ENCODE measurements around the gene EPHB1.
"Not testable (repeated sequence)": the region's sequence is repeated elsewhere in the genome, so short reads cannot be mapped to it uniquely, and the experiment has no call there.

The EPHB1 gene

GRCh38 chr3:135178566-135178965 is 383.5 kb downstream of the EPHB1 start:
- no peak for DNase-seq

GRCh38 chr3:135181408-135181807 is 386.3 kb downstream of the EPHB1 start:
- DNase-seq, result no peak

GRCh38 chr3:135182364-135182998 is 387.4 kb downstream of the EPHB1 start:
- DNase-seq, result no peak

- DNase-seq, result no peak
Observed at GRCh38 chr3:135190658-135191057, 395.6 kb downstream of the EPHB1 start.

GRCh38 chr3:135191708-135192107 is 396.6 kb downstream of the EPHB1 start:
- DNase-seq, result no peak

- no peak for DNase-seq
Observed at GRCh38 chr3:135192929-135193328, 397.9 kb downstream of the EPHB1 start.

GRCh38 chr3:135197246-135197645 is 402.2 kb downstream of the EPHB1 start:
- no peak for DNase-seq

GRCh38 chr3:135197856-135198255 is 402.8 kb downstream of the EPHB1 start:
- DNase-seq, result no peak

GRCh38 chr3:135199137-135199536 is 404.1 kb downstream of the EPHB1 start:
- no peak for DNase-seq

- no peak for DNase-seq
Observed at GRCh38 chr3:135203026-135203425, 408.0 kb downstream of the EPHB1 start.

- no peak for DNase-seq
Observed at GRCh38 chr3:135213213-135213612, 418.2 kb downstream of the EPHB1 start.

GRCh38 chr3:135213822-135214221 is 418.8 kb downstream of the EPHB1 start:
- no peak for DNase-seq

- no peak for DNase-seq
Observed at GRCh38 chr3:135214400-135214799, 419.3 kb downstream of the EPHB1 start.

- DNase-seq, result no peak
Observed at GRCh38 chr3:135215516-135215915, 420.5 kb downstream of the EPHB1 start.

GRCh38 chr3:135216659-135217058 is 421.6 kb downstream of the EPHB1 start:
- no peak for DNase-seq

GRCh38 chr3:135217730-135218129 is 422.7 kb downstream of the EPHB1 start:
- no peak for DNase-seq

- DNase-seq, result no peak
Observed at GRCh38 chr3:135218304-135218703, 423.2 kb downstream of the EPHB1 start.

GRCh38 chr3:135218782-135219181 is 423.7 kb downstream of the EPHB1 start:
- DNase-seq, result no peak

GRCh38 chr3:135224815-135225362 is 429.8 kb downstream of the EPHB1 start:
- no peak for DNase-seq

- no peak for DNase-seq
Observed at GRCh38 chr3:135226057-135226456, 431.0 kb downstream of the EPHB1 start.

- no peak for DNase-seq
Observed at GRCh38 chr3:135228201-135228600, 433.1 kb downstream of the EPHB1 start.

- DNase-seq, result peak; percentile 58 to 63
Observed at GRCh38 chr3:135229018-135229495, 434.0 kb downstream of the EPHB1 start.

- DNase-seq, result no peak
Observed at GRCh38 chr3:135231737-135232136, 436.7 kb downstream of the EPHB1 start.

- DNase-seq, result no peak
Observed at GRCh38 chr3:135232226-135232625, 437.2 kb downstream of the EPHB1 start.

- DNase-seq, result not testable (repeated sequence)
Observed at GRCh38 chr3:135233476-135233875, 438.4 kb downstream of the EPHB1 start.
